A549 (cell line): ENCODE measurements around the gene SEMA7A. TPM values are rescaled to one million over a fixed set of nuclear protein-coding genes. Genes with fewer than 3 reads are reported as not detected.

Experiments
- ATAC-seq, 2 experiments: fragments of 200-7000 bp in 1 of 2; fragments of >200 bp in 1 of 2; cut with Nextera tagmentation in 1 of 2; cut with Tn5 transposase in 1 of 2; 3 replicates each; pipeline versions ENCODE4 v1.8.0 to v1.9.1; 2018 to 2020; ENCODE audit warnings: mild to moderate bottlenecking in 1 of 2, moderate library complexity in 1 of 2
- CTCF ChIA-PET: fragments of 300-600 bp; sonication (Branson Sonifier 250); formaldehyde crosslinking; extraction: SDS; loops from one replicate; lab custom pipeline; 2021; ENCODE audit warnings: antibody characterized with exemption, inconsistent platforms; lab: Yijun Ruan, JAX
- POLR2A ChIA-PET: fragments of 350-600 bp; formaldehyde crosslinking; extraction: SDS; loops from one replicate; lab custom pipeline; 2021; ENCODE audit warnings: antibody characterized with exemption, inconsistent platforms; lab: Yijun Ruan, JAX
- DNase-seq, 2 experiments: peaks; one replicate each; pipeline versions ENCODE4 v3.0.0 to v3.0.0-alpha.2; 2011 to 2016; ENCODE audit warnings: low read depth in 1 of 2, low spot score in 1 of 2
- FAIRE-seq: peaks from 2 replicates; lab custom pipeline; 2011; peaks lifted over from hg19 to GRCh38; lab: Jason Lieb, UNC
- H3K27ac ChIP-seq, 2 experiments: fragments of >200 bp; sonication (Bioruptor Twin); formaldehyde crosslinking; 3 replicates each; pipeline ENCODE4 v1.5.1; 2016 to 2017
- H3K4me1 ChIP-seq: fragments of >200 bp; sonication (Bioruptor Twin); formaldehyde crosslinking; 3 replicates; pipeline ENCODE4 v1.6.1; 2016
- H3K4me2 ChIP-seq: fragments of >200 bp; sonication (Bioruptor Twin); formaldehyde crosslinking; 3 replicates; pipeline ENCODE4 v1.6.1; 2016
- H3K4me3 ChIP-seq: fragments of >200 bp; sonication (Bioruptor Twin); formaldehyde crosslinking; 3 replicates; pipeline ENCODE4 v1.5.1; 2016
- H3K9me3 ChIP-seq: fragments of >200 bp; sonication (Bioruptor Twin); formaldehyde crosslinking; 3 replicates; pipeline ENCODE4 v1.6.1; 2016
- BHLHE40 ChIP-seq: IDR thresholded peaks from 2 replicates; pipeline ENCODE4 v1.6.1; 2012; ENCODE audit warnings: low read depth, low read length, inconsistent platforms
- CHD2 ChIP-seq: fragments of 150-350 bp; IDR thresholded peaks from 2 replicates; pipeline ENCODE4 v1.6.1; 2014; ENCODE audit warnings: low read length; ENCODE audit not compliant: partially characterized antibody
- CHD4 ChIP-seq: fragments of 200-600 bp; sonication (generic); IDR thresholded peaks from 2 replicates; pipeline ENCODE4 v1.6.1; 2016; ENCODE audit warnings: antibody characterized with exemption, mild to moderate bottlenecking, borderline replicate concordance
- EHF ChIP-seq: fragments of 250-450 bp; sonication (Bioruptor Pico); IDR thresholded peaks from 2 replicates; pipeline ENCODE4 v1.5.0; 2020; ENCODE audit warnings: mild to moderate bottlenecking
- EHMT2 ChIP-seq: fragments of 200-600 bp; sonication (generic); IDR thresholded peaks from 2 replicates; pipeline ENCODE4 v1.6.1; 2016; ENCODE audit warnings: antibody characterized with exemption, low read depth, mild to moderate bottlenecking, moderate library complexity
- FOSB ChIP-seq: fragments of 250-450 bp; sonication (Bioruptor Pico); IDR thresholded peaks from 2 replicates; pipeline ENCODE4 v1.5.0; 2020; ENCODE audit warnings: mild to moderate bottlenecking, moderate library complexity
- FOSL2 ChIP-seq, 2 experiments: fragments of 450-650 bp in 1 of 2; fragments of >200 bp in 1 of 2; sonication (Bioruptor Twin) in 1 of 2; formaldehyde crosslinking; IDR thresholded peaks; 2 replicates each; pipeline versions ENCODE4 v1.5.0 to v1.6.1; 2016 to 2020; ENCODE audit warnings: mild to moderate bottlenecking in 1 of 2, moderate library complexity in 1 of 2
- FOXS1 ChIP-seq: fragments of 250-450 bp; sonication (Bioruptor Pico); IDR thresholded peaks from 2 replicates; pipeline ENCODE4 v1.5.0; 2020; ENCODE audit warnings: mild to moderate bottlenecking, moderate library complexity
- HDAC2 ChIP-seq: fragments of 200-600 bp; sonication (generic); IDR thresholded peaks from 2 replicates; pipeline ENCODE4 v1.6.1; 2016
- HES2 ChIP-seq: fragments of >200 bp; sonication (Bioruptor Twin); formaldehyde crosslinking; IDR thresholded peaks from 2 replicates; pipeline ENCODE4 v1.6.1; 2016
- HEYL ChIP-seq: fragments of 250-450 bp; sonication (Bioruptor Pico); IDR thresholded peaks from 2 replicates; pipeline ENCODE4 v1.8.0; 2021; ENCODE audit warnings: mild to moderate bottlenecking, moderate library complexity
- HOXB13 ChIP-seq: fragments of 250-450 bp; sonication (Bioruptor Pico); IDR thresholded peaks from 2 replicates; pipeline ENCODE4 v1.5.0; 2020; ENCODE audit warnings: low read depth, mild to moderate bottlenecking, moderate library complexity
- KDM1A ChIP-seq: fragments of 200-600 bp; sonication (generic); IDR thresholded peaks from 2 replicates; pipeline ENCODE4 v1.6.1; 2016; ENCODE audit warnings: low read depth, mild to moderate bottlenecking
- NFE2L2 ChIP-seq: fragments of 150-350 bp; conservative IDR thresholded peaks from 2 replicates; pipeline ENCODE4 v1.6.1; 2014; ENCODE audit warnings: low read length
- NPAS2 ChIP-seq: fragments of 250-450 bp; sonication (Bioruptor Pico); IDR thresholded peaks from 2 replicates; pipeline ENCODE4 v1.8.0; 2022; ENCODE audit warnings: mild to moderate bottlenecking, moderate library complexity, borderline replicate concordance
- POLR2AphosphoS2 ChIP-seq: conservative IDR thresholded peaks from 2 replicates; pipeline ENCODE4 v1.6.1; 2012; ENCODE audit warnings: low read length, improper control_type of control experiment, inconsistent platforms
- RFX5 ChIP-seq: fragments of 450-650 bp; IDR thresholded peaks from 2 replicates; pipeline ENCODE4 v1.7.1; 2014; ENCODE audit warnings: antibody characterized with exemption, mild to moderate bottlenecking, moderate library complexity
- TFCP2L1 ChIP-seq: fragments of 250-450 bp; sonication (Bioruptor Pico); IDR thresholded peaks from 2 replicates; pipeline ENCODE4 v1.5.0; 2021; ENCODE audit warnings: mild to moderate bottlenecking
- ZFP36 ChIP-seq: fragments of 450-650 bp; IDR thresholded peaks from 2 replicates; pipeline ENCODE4 v1.6.1; 2014; ENCODE audit warnings: borderline replicate concordance; ENCODE audit not compliant: partially characterized antibody
- ZNF302 ChIP-seq: fragments of 250-450 bp; sonication (Bioruptor Pico); IDR thresholded peaks from 2 replicates; pipeline ENCODE4 v1.9.0; 2021; ENCODE audit warnings: inconsistent platforms, mild to moderate bottlenecking, moderate library complexity
- ZSCAN20 ChIP-seq: fragments of 250-450 bp; sonication (Bioruptor Pico); IDR thresholded peaks from 2 replicates; pipeline ENCODE4 v1.8.0; 2022; ENCODE audit warnings: mild to moderate bottlenecking, moderate library complexity
- WGBS: methylation state at CpG from one replicate; pipeline ENCODE4 v1.1.6; 2017; ENCODE audit errors: missing lambda C conversion rate; 5-methylcytosine and 5-hydroxymethylcytosine counted together
- polyA plus RNA-seq, 4 experiments: library from polyadenylated mRNA; depleted of rRNA in 3 of 4; stranded (reverse); fragments of >200 nt; fragmentation: RNase III in 1 of 4; extraction: RNeasy Plus Mini Kit Qiagen cat#74134 plus additional on column Dnase treatment in 1 of 4; gene quantifications; 2 replicates in 3 of 4; 3 replicates in 1 of 4; pipeline ENCODE4 v1.2.3, GENCODE V29; 2011 to 2017
- TF ChIP-seq, protein P1 (sequence below): fragments of 200-600 bp; sonication (generic); IDR thresholded peaks from 2 replicates; pipeline ENCODE4 v1.6.1; 2016; ENCODE audit warnings: antibody characterized with exemption, mild to moderate bottlenecking, moderate library complexity
- TF ChIP-seq, protein P2 (sequence below): fragments of >200 bp; sonication (Bioruptor Twin); formaldehyde crosslinking; IDR thresholded peaks from 3 replicates; pipeline ENCODE4 v1.6.1; 2016

The SEMA7A gene
- polyA plus RNA-seq, 2 of the 4 experiments (the other 2 are of a cell fraction) = 0.44 to 1.2 TPM

DNA sequence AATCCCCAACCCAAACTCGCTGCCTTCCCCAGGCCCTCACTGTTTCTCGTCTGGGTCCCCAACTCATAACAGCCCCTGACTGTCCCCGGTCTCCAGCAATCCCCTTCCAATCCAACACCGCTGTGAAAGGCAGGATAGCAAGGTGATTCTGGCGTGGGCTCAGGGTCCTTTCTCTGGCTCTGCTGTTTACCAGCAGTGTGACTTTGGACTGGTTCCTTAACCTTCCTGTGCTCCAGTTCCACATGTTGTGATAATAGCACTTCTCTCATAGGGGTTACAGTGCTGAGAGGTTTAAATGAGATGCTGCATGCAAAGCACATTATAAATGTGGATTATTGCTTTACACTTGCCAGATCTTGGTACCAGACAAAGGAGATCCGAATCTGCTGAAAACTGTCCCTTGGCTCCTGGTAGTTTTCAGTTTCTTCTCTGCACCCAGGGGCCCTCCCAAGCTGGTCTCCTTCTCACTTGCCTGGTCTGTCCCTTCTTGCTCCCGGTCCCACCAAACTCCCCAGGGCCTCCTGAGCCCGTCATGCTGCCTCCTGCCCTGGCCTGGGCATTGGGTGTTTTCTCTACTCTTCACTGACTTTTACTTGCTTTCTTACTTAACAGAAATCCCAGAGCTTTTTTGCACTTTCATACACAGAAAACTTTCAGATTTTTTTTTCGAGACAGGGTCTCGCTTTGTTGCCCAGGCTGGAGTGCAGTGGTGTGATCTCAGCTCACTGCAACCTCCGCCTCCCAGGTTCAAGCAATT lies 39.5 kb downstream of the SEMA7A start:
- H3K4me1 ChIP-seq = peaks cover 22% of the 10 kb centered on the region
- POLR2A ChIA-PET = no interaction called here
- H3K27ac ChIP-seq = no peak overlapping the region
- TF ChIP-seq KDM1A = no peak
- no peak for TF ChIP-seq ZFP36
- TF ChIP-seq FOSL2 (IDR thresholded peaks at IDR 0.05) = no peak
- no peak for TF ChIP-seq FOSL2 (CRISPR knock-in tag; IDR thresholded peaks at IDR 0.05)
- no peak for TF ChIP-seq CHD2
- no peak for TF ChIP-seq TFCP2L1 (CRISPR knock-in tag)
- TF ChIP-seq CHD4 = no peak
- TF ChIP-seq HES2 = no peak
- TF ChIP-seq FOSB (CRISPR knock-in tag) = no peak
- no peak for TF ChIP-seq POLR2AphosphoS2
- TF ChIP-seq NFE2L2 = no peak
- TF ChIP-seq, protein P1, sequence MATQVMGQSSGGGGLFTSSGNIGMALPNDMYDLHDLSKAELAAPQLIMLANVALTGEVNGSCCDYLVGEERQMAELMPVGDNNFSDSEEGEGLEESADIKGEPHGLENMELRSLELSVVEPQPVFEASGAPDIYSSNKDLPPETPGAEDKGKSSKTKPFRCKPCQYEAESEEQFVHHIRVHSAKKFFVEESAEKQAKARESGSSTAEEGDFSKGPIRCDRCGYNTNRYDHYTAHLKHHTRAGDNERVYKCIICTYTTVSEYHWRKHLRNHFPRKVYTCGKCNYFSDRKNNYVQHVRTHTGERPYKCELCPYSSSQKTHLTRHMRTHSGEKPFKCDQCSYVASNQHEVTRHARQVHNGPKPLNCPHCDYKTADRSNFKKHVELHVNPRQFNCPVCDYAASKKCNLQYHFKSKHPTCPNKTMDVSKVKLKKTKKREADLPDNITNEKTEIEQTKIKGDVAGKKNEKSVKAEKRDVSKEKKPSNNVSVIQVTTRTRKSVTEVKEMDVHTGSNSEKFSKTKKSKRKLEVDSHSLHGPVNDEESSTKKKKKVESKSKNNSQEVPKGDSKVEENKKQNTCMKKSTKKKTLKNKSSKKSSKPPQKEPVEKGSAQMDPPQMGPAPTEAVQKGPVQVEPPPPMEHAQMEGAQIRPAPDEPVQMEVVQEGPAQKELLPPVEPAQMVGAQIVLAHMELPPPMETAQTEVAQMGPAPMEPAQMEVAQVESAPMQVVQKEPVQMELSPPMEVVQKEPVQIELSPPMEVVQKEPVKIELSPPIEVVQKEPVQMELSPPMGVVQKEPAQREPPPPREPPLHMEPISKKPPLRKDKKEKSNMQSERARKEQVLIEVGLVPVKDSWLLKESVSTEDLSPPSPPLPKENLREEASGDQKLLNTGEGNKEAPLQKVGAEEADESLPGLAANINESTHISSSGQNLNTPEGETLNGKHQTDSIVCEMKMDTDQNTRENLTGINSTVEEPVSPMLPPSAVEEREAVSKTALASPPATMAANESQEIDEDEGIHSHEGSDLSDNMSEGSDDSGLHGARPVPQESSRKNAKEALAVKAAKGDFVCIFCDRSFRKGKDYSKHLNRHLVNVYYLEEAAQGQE = no peak
- H3K9me3 ChIP-seq = no peaks in the 10 kb centered on the region
- ATAC-seq (no peak), DNase-seq (no peak), FAIRE-seq (no peak)
- H3K4me2 ChIP-seq = no peak overlapping the region
- CTCF ChIA-PET = interaction anchor here (0.8 to 2.2 kb wide), 7 partner anchors 9 to 439 kb away, joined by 3 to 9 read pairs (median 5); no protein-coding TSS in a partner anchor
- no peak overlapping the region for H3K4me3 ChIP-seq
- 87% methylated on average over 11 of the region's 11 CpGs for WGBS

- POLR2A ChIA-PET = no interaction called here
- no peak overlapping the region for H3K4me3 ChIP-seq
- no peak for FAIRE-seq
- WGBS = 85% methylated on average over 13 of the region's 13 CpGs
- no peak overlapping the region for H3K4me2 ChIP-seq
- H3K9me3 ChIP-seq = no peaks in the 10 kb centered on the region
- TF ChIP-seq POLR2AphosphoS2 = no peak
- no peak for TF ChIP-seq ZNF302
- TF ChIP-seq ZSCAN20 (CRISPR knock-in tag) = no peak
- no peak for TF ChIP-seq FOXS1
- TF ChIP-seq BHLHE40 = no peak
- TF ChIP-seq CHD4 = no peak
- no peak for TF ChIP-seq NFE2L2
- no peak for TF ChIP-seq EHF (CRISPR knock-in tag)
- TF ChIP-seq EHMT2 = no peak
- no peak for TF ChIP-seq KDM1A
- no peak for TF ChIP-seq HEYL (CRISPR knock-in tag)
- no peak for TF ChIP-seq HDAC2
- TF ChIP-seq NPAS2 = no peak
- TF ChIP-seq CHD2 = no peak
- TF ChIP-seq, protein P2, sequence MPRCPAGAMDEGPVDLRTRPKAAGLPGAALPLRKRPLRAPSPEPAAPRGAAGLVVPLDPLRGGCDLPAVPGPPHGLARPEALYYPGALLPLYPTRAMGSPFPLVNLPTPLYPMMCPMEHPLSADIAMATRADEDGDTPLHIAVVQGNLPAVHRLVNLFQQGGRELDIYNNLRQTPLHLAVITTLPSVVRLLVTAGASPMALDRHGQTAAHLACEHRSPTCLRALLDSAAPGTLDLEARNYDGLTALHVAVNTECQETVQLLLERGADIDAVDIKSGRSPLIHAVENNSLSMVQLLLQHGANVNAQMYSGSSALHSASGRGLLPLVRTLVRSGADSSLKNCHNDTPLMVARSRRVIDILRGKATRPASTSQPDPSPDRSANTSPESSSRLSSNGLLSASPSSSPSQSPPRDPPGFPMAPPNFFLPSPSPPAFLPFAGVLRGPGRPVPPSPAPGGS = no peak
- no peak for TF ChIP-seq HES2
- no peak for TF ChIP-seq RFX5
- TF ChIP-seq HOXB13 (CRISPR knock-in tag) = no peak
- CTCF ChIA-PET = interaction anchor here (1.0 to 2.2 kb wide), 3 partner anchors 9 to 440 kb away, joined by 3 to 9 read pairs (median 5); no protein-coding TSS in a partner anchor
- no peak for ATAC-seq
- H3K27ac ChIP-seq = no peak overlapping the region
- H3K4me1 ChIP-seq = peaks cover 22% of the 10 kb centered on the region
- no peak for DNase-seq
Observed at GRCh38 chr15:74393423-74393822, 40.3 kb downstream of the SEMA7A start.
